DMS79 treated with DMSO at 0.1 percent for 48 hours (cell line): Measurements from ENCODE around the gene OR52E1.

Experiments used
- DNase-seq: peaks from one replicate; lab custom pipeline; 2025; lab: John Stamatoyannopoulos, UW

The OR52E1 gene

GRCh38 chr11:5117588-5117987, 48.2 kb downstream of the OR52E1 start:
- DNase-seq, result no peak

- no peak for DNase-seq
Measured at GRCh38 chr11:5118893-5119292, 49.5 kb downstream of the OR52E1 start.
